HepG2 (cell line): ENCODE data around the gene TAF9B. TPM values are rescaled to one million over a fixed set of nuclear protein-coding genes. Genes with fewer than 3 reads are reported as not detected.

Experiments
- polyA plus RNA-seq, 8 experiments: library from polyadenylated mRNA; depleted of rRNA in 3 of 8; stranded (reverse) in 7 of 8; unstranded in 1 of 8; fragments of >200 nt; fragmentation: Illumina TruSeq in 4 of 8; extraction: Trizol in 4 of 8; gene quantifications; 2 replicates each; pipeline versions ENCODE4 v1.2.1 to v1.2.3, GENCODE V29; 2011 to 2016; ENCODE audit warnings: low read depth in 4 of 8, missing spikeins in 1 of 8, mixed read lengths in 1 of 8; ENCODE audit not compliant: insufficient read depth in 1 of 8
- total RNA-seq, 5 experiments: library from RNA; depleted of rRNA; stranded (reverse); fragments of >200 nt; fragmentation: Illumina TruSeq; extraction: Trizol; gene quantifications; 2 replicates each; pipeline ENCODE4 v1.2.3, GENCODE V29; 2016; ENCODE audit warnings: low read depth in 1 of 5

TAF9B gene
- total and polyA plus RNA-seq, 2 of the 13 experiments (the other 11 are each of a cell fraction or from before 2014, with no cell fraction given) = 10.8 to 15.2 TPM

Other genes with a start within 250 kb of the TAF9B start
- gene MAGT1, start 244.2 kb downstream of the TAF9B start, total RNA-seq (2016; rRNA removed; fragmentation: Illumina TruSeq; extraction: Trizol) = 45.8 and 75.0 TPM in 2 replicates
- gene MAGT1, start 244.2 kb downstream of the TAF9B start, polyA plus RNA-seq (2011; rRNA removed) = 31.4 and 38.0 TPM in 2 replicates
- gene COX7B, start 240.2 kb downstream of the TAF9B start, total RNA-seq (2016; rRNA removed; fragmentation: Illumina TruSeq; extraction: Trizol) = 375 and 491 TPM in 2 replicates
- gene COX7B, start 240.2 kb downstream of the TAF9B start, polyA plus RNA-seq (2011; rRNA removed) = 499 and 635 TPM in 2 replicates
- gene ATP7A, start 229.0 kb downstream of the TAF9B start, total RNA-seq (2016; rRNA removed; fragmentation: Illumina TruSeq; extraction: Trizol) = 3.9 and 4.7 TPM in 2 replicates
- 1.7 and 1.9 TPM in 2 replicates for gene ATP7A, start 229.0 kb downstream of the TAF9B start, polyA plus RNA-seq (2011; rRNA removed)
- gene PGAM4, start 170.0 kb downstream of the TAF9B start, total RNA-seq (2016; rRNA removed; fragmentation: Illumina TruSeq; extraction: Trizol) = 0.33 TPM in 1 of 2 replicates, not detected in the other
- 0.10 and 0.24 TPM in 2 replicates for gene PGAM4, start 170.0 kb downstream of the TAF9B start, polyA plus RNA-seq (2011; rRNA removed)
- gene PGK1, start 35.4 kb downstream of the TAF9B start, total RNA-seq (2016; rRNA removed; fragmentation: Illumina TruSeq; extraction: Trizol) = 325 and 530 TPM in 2 replicates
- 902 and 1,274 TPM in 2 replicates for gene PGK1, start 35.4 kb downstream of the TAF9B start, polyA plus RNA-seq (2011; rRNA removed)
- gene CYSLTR1, start 188.0 kb upstream of the TAF9B start, total RNA-seq (2016; rRNA removed; fragmentation: Illumina TruSeq; extraction: Trizol) = not detected in 2 replicates
- gene CYSLTR1, start 188.0 kb upstream of the TAF9B start, polyA plus RNA-seq (2011; rRNA removed) = not detected in 2 replicates